ENCODE data around the gene S100A6.
"Not testable (repeated sequence)": the region's sequence is repeated elsewhere in the genome, so short reads cannot be mapped to it uniquely, and the experiment has no call there.

S100A6 gene

DNA sequence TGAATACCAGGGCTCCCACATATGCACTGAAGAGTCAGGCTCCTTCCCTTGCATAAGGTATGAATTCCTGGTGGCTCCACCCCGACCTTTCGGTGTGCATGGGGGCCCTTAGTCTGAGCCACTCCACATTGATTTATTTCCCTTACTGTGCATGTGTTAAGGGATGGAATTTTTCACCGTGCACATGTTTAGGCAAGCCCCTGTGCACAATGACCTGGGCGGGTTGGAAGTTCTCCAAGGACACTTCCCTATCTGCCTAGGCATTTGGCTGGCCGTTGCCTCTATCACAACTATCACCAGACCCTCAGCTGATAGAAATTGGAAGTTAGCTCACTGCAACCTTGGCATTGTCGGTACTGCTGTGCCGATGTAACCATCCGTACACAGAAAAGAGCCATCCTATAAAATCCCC lies 9.7 kb downstream of the S100A6 start:
- no peak for DNase-seq

DNA sequence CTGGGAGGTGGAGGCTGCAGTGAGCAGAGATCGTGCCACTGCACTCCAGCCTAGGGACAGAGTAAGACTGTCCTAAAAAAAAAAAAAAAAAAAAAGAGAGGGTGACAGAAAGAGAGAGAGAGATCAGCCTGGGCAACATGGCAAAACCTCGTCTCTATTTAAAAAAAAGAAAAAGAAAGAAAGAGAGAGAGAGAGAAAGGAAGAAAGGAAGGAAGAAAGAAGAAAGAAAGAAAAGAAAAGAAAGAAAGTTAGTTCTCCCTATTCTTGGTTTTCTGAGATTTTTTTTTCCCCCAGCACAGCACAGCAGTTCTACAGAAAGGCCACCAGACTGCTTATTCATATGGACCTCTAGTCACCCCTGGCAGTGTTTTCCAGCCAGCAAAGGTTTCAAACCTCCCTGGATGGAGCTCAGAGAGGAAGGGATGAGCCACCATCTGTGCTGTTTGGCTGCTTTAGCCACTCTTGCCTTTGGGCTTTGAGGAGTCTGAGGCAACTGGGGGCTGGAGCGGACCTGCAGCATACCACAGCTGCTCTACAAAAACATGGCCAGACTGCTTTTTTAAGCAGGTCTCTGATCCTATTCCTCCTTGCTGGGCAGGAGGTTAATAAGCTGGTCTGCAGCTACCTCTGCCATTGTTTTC lies 10.6 kb downstream of the S100A6 start:
- no peak for DNase-seq

DNA sequence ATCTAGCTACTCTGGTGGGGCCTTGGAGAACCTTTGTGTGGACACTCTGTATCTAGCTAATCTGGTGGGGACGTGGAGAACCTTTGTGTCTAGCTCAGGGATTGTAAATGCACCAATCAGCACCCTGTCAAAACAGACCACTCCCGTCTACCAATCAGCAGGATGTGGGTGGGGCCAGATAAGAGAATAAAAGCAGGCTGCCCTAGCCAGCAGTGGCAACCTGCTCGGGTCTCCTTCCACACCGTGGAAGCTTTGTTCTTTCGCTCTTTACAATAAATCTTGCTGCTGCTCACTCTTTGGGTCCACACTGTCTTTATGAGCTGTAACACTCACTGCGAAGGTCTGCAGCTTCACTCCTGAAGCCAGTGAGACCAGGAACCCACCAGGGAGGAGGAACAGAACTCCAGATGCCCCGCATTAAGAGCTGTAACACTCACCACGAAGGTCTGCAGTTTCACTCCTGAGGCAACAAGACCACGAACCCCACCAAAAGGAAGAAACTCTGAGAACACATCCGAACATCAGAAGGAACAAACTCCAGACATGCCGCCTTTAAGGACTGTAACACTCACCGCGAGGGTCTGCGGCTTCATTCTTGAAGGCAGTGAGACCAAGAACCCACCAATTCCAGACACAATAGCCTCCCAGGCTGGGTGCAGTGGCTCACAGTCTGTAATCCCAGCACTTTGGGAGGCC lies 13.3 kb downstream of the S100A6 start:
- not testable (repeated sequence) for DNase-seq

DNA sequence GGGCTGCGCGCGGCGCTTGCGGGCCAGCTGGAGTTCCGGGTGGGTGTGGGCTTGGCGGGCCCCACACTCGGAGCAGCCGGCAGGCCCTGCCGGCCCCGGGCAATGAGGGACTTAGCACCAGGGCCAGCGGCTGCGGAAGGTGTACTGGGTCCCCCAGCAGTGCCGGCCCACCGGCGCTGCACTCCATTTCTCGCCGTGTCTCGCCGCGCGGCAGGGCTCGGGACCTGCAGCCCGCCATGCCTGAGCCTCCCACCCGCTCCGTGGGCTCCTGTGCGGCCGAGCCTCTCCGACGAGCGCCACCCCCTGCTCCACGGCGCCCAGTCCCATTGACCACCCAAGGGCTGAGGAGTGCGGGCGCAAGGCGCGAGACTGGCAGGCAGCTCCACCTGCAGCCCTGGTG lies 14.0 kb downstream of the S100A6 start:
- DNase-seq: not testable (repeated sequence)

DNA sequence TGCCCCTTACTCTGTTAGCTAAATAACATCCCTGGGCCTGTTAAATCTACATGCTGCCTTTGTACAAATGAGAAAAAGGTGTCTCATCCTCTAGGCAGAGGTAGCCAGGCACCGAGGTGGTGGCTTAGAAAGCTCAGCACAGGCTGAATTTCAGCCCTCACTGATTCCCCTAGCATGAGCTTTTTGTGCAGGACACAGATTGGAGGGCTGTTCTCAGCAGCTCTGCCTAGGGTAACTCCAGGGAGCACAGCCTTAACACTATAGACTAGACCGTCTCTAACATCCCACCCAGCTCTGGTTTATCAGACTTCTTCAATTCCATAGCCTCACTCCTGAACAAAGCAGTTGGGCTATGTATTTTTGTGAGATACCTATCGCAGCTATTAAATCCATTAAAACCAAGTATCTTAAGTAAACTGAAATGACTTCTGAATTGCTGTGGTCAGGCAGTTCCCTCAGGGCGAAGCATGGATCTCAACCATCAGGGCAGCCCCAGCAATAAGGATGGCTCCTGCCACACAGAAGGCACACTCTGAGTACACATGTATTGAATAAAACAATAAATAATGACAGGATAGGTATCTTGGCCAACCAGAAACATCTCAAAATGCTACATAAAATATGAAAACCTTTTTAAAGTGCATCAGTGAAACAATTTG lies 14.8 kb downstream of the S100A6 start:
- no peak for DNase-seq

DNA sequence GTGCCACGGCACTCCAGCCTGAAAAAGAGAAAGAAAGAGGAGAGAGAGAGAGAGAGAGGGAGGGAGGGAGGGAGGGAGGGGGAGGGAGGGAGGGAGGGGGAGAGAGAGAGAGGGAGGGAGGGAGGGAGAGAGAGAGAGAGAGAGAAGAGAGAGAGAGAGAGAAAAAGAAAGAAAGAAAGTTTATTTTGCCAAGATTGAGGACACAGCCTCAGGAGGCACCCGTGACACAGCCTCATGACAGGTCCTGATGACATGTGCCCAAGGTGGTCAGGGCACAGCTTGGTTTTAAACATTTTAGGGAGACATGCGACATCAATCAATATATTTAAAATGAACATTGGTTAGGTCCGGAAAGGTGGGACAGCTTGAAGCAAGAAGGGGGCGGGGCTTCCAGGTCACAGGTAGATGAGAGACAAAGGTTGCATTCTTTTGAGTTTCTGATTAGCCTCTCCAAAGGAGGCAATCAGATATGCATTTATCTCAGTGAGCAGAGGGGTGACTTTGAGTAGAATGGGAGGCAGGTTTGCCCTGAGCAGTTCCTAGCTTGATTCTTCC lies 15.6 kb downstream of the S100A6 start:
- DNase-seq: not testable (repeated sequence)

DNA sequence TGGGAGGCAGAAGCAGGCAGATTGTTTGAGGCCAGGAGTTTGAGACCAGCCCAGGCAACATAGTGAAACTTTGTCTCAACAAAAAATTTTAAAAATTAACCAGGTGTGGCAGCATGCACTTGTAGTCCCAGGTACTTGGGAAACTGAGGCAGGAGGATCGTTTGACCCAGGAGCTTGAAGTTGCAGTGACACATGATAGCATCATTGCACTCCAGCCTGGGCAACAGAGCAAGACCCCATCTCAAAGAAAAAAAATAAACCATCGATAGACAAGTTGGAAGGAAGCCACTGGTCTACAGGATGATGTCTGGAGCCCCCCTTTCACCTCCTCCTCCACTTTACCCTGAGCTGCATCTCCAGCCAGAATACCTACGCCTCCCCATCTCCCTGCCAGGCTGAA lies 16.5 kb downstream of the S100A6 start:
- DNase-seq: no peak

DNA sequence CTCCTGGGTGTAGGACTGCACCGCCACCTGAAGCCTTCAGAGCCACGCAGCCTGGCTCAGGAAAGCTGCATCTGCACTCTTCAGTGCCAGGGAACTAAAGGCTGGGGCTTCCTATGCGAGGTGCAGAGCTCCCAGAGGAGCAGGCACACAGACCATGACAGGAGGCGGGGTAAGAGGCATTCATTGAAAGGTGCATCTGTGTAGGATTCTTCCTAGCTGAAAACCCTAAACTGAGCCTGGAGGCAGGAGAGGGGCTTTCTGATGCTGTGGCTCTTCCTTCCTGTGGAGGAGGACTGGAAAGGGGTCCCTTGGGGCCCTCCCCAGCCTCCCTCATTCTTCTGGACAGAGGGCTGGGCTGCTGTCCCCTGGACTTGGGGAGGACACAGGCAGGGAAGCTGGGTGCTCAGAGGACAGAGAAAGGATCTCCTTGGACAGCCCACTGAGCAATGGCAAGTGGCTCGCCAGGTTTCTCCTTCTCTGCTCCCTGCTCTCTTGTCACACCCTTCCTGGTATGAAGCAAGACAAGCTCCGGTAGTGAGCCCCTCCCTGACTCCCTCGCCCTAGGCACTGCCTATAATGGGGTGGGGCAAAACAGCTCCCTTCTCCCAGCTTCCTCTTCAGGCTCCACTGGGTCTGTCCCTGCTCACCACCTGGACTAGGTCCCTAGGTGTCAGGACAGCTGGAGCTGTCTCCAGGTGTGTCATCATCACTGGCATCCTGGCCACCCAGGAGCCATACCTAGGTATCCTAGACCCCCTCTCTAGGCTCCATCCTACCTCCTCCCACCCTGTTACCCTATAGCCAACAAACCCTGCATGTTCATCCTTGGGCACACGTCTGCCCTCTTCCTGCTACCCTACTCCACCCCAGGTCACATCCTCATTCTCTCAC lies 20.0 kb downstream of the S100A6 start:
- DNase-seq: no peak

DNA sequence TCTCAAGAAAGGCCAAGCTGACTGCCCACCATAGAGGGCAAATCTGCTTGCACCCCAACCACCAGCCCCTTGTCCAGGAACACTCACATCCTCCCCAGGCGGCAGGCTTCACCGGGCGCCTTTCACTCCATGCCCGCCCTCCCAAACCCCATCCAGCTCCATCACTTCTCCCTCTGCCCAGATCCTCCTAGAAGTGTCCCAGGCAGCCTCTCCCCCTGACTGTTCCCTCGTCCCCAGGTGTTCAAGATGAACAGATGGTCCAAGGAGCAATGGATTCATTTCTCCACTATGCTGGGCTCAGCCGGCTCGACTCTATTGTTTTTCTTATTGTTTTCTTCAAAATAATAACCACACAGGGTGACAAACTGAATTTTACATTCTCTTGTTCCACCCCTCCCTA lies 22.1 kb downstream of the S100A6 start:
- no peak for DNase-seq

DNA sequence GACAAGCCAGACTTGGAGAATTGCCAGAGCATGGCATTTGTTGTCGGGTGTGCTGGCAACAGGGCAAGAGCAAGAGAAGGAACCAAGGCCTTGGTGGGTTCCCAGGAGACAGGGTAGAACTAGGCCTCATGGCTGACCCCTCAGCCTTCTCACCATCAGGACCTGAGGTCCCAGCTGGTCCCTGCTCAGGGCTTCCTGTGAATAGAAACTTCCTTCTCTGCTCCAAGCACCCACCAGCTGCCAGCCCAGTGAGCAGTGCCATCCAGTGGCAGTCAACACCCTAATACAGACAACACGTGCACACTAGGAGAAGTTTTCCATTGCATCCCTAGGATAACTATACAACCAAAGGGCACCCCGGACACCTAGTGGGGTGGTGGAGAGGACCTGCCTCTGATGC lies 22.8 kb downstream of the S100A6 start:
- no peak for DNase-seq

DNA sequence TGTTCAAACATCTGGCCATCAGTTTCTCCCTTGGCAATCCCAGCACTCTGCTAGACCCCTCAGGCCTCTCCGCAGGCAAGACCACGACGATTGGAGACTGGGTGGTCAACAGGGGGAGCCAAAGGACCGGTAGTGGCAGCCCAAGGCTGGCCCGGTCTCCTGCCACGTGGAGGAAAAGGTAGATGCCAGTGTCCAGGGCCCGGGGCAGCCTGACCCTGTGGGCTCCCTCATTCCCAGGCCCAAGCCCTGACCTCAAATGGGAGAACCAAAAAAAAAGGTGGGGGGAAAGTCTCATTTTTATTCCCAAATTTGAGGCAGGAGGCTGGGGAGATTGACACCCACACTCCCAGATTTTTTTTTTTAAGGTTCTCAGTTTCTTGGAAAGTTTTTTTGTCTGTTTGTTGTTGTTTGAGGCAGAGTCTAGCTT lies 24.8 kb downstream of the S100A6 start:
- DNase-seq: peak; percentile 84

DNA sequence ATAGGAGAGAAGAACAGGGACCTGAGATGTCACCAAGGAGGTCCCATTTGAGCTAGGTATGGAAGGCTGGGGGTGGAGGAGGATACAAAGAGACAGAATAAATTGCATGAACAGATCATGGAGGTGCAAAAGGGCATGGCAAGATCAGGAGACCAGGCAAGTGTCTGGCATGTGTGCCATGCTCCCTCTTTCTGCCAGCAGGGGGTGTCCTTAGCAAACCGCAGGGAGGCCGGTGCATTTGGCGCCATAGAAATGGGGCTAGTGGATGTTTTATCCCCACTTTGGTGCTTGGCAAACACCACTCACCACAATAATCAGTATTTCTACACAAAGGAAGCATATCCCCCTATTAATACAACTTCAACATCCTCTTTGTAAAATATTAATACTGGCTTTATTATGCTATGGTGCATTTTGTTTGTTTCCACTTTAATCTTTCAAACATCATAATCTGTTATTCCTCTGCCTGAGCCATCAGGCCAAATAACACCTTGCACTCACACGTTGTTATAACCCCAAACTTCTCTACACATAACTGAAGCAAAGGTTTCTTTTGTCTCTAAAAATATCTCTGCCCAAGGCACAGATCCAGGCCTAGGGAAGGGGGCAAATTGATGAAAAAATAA lies 25.9 kb downstream of the S100A6 start:
- no peak for DNase-seq

DNA sequence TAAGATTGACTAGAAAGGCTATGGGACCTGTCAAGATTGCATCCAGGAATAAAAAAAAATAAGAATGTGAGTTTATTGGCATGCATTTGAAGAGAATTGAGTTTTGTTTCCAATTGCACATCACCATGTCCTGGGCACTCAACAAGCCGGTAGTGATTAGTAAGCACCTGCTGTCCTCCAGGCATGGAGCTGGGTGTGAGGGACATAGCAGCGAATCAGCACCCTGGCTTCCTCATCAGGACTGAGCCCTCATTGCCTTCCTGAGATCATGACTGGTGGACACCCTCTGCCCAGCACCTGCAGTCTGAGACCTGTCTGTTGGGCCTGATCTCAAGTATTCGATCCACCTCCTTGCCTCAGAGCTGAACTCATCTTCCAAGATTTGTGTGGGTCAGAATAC lies 26.8 kb downstream of the S100A6 start:
- no peak for DNase-seq

DNA sequence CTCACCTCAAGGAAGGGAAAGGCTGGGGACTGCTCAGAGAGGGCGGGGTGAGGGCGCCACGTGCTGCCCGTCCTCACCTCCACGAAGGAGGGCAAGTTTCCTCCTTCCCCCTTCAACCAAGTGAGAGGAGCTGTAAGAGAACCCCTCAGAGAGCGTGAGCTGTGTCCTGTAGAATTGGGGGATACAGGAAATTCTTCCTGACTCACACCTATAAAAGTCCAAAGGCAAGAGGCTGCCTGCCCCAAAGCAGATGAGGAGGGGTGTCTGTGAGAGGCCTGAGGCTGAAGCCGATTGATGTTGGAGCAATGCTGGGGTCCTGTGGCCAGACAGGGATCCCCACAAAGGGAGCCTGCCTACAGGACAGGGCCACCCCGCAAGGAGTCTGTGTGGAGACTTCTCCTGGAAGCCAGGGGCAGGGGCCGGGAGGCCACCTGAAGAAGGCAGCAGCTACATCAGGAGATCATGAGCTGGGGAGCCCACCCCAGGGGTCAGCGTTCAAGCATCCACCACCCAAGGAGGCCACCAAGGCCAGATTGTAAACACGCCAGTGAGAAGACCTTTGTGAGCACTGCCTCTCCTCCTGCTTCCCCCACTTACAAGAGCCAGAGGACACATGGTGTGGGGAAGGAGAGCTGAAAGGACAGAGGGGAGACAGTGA lies 27.7 kb downstream of the S100A6 start:
- no peak for DNase-seq

DNA sequence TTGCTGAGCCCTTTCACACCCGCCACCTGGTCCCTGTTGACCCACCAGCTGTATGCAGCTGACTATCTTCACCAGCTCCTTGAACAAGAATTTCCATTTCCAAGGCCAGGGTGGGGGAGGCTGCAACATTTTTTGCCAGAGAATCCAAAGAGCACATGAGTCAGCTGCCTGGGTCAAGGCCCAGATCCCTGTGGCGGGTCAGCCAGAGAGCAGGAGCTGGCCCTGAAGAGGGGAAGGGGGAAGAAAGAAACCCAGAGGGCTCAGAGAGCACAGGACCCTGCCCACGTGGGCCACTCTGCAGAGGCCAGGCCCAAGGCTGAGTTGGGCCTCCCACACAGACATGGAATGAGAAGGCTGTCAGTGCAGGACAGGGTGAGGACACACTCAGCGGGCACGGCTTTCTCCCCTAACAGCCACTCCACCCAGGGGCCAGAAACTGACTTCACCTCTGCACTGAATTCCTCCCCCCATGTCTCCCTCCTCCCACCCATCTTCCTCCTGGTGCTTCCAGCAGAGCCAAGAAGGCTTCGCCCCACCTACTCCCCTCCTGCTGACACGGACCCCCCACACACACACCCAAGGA lies 28.9 kb downstream of the S100A6 start:
- DNase-seq: no peak

DNA sequence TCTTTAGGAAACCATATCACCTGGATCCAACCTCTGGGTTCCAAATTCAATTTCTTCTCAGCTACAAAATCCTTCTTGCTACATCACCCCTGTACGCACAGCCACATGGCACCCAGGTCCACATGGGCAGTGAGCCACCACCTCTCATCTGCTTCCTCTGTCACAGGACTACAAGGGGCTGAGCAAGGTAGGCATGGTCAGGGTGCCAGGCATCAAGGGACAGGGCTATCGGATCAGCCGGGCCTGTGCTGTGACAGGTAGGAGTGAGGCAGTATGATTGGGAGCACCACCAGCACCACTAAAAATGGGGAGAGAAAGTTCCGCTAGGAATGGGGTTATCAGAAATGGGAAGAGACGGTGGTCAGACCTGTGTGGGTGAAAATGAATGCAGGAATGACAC lies 29.4 kb downstream of the S100A6 start:
- DNase-seq: no peak

DNA sequence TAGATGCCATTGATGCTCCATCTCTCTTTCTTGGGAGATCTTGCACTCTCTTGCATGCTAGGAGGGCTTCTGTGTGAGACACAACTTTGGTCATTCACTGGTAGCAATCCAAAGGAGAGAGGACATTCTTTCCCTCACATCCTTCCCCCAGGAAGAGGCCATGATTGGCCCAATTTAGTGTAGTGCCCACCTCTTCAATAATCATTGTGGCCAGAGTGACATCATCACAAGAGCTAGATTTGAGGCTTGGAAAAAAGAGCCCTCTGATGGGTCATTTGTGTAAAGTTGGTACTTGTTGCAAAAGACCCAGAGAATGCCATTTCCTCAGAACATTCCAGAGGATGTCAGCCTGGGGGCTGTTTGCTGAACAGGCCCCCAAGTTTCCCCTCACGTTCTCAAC lies 30.2 kb downstream of the S100A6 start:
- DNase-seq: no peak

DNA sequence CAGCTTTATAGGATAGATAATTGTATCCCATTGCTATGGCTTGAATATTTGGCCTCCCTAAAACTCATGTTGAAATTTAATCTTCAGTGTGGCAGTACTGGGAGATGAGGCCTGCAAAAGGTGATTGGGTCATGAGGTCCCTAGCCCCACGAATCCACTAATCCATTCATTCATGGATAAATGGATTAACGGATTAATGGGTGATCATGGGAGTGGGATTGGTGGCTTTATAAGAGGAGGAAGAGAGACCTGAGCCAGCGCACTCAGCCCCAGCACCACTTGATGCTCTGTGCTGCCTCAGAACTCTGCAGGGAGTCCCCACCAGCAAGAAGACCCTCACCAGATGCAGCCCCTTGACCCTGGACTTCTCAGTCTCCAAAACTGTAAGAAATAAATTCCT lies 32.0 kb downstream of the S100A6 start:
- DNase-seq: no peak

DNA sequence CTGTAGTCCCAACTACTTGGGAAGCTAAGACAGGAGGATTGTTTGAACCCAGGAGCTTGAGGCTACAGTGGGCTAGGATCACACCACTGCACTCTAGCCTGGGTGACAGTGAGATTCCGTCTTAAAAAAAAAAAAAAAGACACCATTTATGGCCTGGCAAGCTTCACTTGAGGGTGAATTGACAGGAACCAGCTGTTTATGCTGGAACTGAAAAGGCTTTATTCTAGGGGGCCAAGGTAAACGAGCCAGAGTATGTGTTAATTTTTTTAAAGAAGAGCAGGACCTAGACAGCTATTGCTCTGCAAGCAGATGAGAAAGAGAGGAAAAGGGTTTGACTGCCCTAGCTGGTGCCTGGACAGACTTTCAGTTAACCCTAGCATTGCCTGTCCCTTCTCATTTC lies 37.0 kb downstream of the S100A6 start:
- no peak for DNase-seq

DNA sequence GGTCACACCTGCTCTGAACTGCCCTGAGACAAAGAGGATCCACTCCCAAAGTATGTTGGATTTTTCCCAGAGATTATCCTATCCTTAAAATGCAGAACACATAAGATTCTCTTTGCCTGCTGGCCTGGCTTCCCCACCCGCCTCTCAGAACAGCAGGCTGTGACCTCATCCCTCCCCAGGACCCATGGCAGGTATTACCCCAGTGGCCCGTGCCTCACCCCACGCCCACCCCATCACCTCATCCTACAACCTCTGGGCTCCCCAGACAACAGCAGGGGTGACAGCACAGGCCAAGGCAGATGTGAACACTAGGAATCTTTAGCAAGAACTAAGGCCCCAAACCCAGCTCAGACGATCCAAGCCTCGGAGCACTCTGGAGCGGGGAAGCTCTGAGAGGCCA lies 40.3 kb downstream of the S100A6 start:
- DNase-seq: no peak

DNA sequence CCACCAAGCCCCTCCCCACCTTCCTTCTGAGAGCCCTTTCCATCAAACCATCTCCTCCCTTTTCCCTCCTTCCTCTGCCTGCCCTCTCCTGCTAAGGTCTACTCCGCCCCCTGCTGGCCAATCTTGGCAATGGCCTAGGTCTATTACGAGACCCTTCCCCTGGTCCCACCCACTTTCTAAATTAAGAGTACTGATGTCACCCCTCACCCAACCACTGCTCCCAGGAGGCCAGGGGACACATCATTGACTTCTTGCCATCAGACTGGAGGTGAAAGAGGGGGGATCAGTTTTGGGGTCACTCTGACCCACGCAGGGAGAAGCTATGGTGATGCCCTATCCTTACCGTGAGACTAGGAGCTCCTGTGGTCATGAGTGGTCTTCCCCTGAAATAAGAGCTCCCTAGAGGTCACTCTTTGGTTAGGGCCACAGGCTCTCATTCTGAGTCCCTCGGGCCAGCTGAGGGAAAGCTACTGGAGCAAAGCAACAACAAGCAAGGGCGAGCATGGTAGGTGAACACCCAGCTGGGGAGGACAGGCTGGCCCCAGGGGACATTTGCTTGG lies 40.7 kb downstream of the S100A6 start:
- DNase-seq: peak; percentile 90

Data from NCI-H1092 treated with DMSO at 0.1 percent for 48 hours (cell line).